ENCODE data around the gene VPS37D.
A peak's percentile ranks its signal among the peaks of the same experiment; 100 is the strongest.
"Not testable (repeated sequence)": the region's sequence is repeated elsewhere in the genome, so short reads cannot be mapped to it uniquely, and the experiment has no call there.

Gene VPS37D

GRCh38 chr7:73707045-73707631, 39.5 kb downstream of the VPS37D start:
- DNase-seq = peak; percentile 12

GRCh38 chr7:73708961-73709549, 41.4 kb downstream of the VPS37D start:
- DNase-seq = no peak

GRCh38 chr7:73712773-73713172, 45.1 kb downstream of the VPS37D start:
- no peak for DNase-seq

- DNase-seq = not testable (repeated sequence)
Observed at GRCh38 chr7:73713319-73713718, 45.7 kb downstream of the VPS37D start.

- no peak for DNase-seq
Observed at GRCh38 chr7:73715648-73716317, 48.2 kb downstream of the VPS37D start.

GRCh38 chr7:73716318-73716890, 48.8 kb downstream of the VPS37D start:
- no peak for DNase-seq

GRCh38 chr7:73717025-73717807, 49.6 kb downstream of the VPS37D start:
- no peak for DNase-seq

GRCh38 chr7:73717991-73718405, 50.4 kb downstream of the VPS37D start:
- peak; percentile 78 for DNase-seq

- peak; percentile 28 for DNase-seq
Observed at GRCh38 chr7:73718438-73718881, 50.8 kb downstream of the VPS37D start.

GRCh38 chr7:73718905-73719805, 51.5 kb downstream of the VPS37D start, which contains the start of gene STX1A:
STX1A (minus strand) TSS chr7:73719669; CDS start chr7:73719631, 38 bp downstream.
- DNase-seq = peak; percentile 73

GRCh38 chr7:73719806-73720169, 52.2 kb downstream of the VPS37D start:
- no peak for DNase-seq

- DNase-seq = not testable (repeated sequence)
Observed at GRCh38 chr7:73720443-73720842, 52.8 kb downstream of the VPS37D start.

- DNase-seq = no peak
Observed at GRCh38 chr7:73721377-73721817, 53.8 kb downstream of the VPS37D start.

Data from CD4-positive, alpha-beta T cell treated with Interleukin-17A for 1 hour (primary cell).